KG1 (cell line): ENCODE measurements around the gene TAOK1.

Experiments
- DNase-seq: peaks from one replicate; lab custom pipeline; 2025; lab: John Stamatoyannopoulos, UW

TAOK1 gene

GRCh38 chr17:29595943-29596774 is 206.0 kb downstream of the TAOK1 start:
- DNase-seq = no peak

- DNase-seq = no peak
These were observed 206.6 kb downstream of the TAOK1 start for GRCh38 chr17:29596811-29597210.

GRCh38 chr17:29597361-29598172 is 207.4 kb downstream of the TAOK1 start:
- DNase-seq = no peak
